Endothelial cell of hepatic sinusoid (primary cell): ENCODE data around the gene TFPI.
"Not testable (repeated sequence)": the region's sequence is repeated elsewhere in the genome, so short reads cannot be mapped to it uniquely, and the experiment has no call there.

Experiments
- in situ Hi-C: cut with HindIII; loops from 2 replicates; pipeline ENCODE4 v1.10.0; 2017; ENCODE audit warnings: low sequenced_read_pairs

The TFPI gene

DNA sequence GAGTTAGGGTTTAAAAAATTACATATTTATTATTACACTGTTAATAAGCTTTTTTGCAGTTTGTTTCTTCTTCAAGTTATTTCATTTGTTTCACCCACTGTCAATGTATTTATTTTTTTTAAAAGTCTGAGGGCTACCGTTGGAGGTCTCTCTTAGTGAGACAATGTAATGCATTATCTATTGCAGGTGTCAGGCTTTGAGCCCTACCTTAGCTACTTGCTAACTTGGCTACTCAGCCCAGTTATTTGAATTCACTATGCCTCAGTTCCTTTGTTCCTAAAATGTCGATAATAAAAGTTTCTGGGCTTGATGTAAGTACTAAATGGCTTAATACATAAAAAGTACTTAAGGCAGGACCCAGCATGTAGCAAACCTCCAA is 458 bp upstream of the TFPI start:
- in situ Hi-C loops = no loop called here

DNA sequence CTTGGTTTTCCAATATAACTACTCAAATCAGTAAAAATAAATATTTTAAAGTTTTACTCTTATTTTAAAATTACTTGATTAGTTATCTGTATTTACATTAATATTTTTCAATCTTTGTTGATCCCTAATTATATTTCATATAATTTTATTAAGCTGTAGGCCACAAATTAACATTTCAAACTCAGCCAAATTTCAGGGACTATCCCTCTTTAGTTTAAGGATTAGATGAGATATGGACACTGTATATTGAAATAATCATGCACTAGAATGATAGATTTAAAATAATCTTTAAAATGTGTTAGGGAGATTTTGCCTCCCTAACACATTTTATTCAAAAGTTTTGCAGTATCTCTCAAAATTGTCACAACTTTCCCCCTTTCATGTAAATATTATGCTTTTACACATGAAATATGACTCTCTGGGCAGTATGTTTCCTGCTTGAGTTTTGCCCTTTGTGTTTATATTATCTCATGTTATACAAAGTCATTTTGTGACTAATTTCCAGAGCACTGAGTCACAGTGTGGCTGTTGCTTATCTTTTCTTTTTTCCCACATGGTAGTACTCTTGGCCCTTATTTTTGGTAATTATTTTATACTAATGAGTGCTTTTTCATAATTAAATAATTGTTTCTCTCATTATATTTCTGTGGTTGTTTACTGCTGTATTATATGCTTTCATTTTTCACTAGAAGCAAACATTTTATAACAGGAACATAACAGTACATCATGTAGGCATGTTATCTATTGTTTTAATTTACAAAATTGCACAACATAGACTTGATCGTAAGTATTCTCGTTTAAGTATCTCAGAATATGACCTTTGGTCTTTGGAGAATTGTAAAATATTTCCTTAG is 1.2 kb downstream of the TFPI start:
- in situ Hi-C loops = no loop called here

DNA sequence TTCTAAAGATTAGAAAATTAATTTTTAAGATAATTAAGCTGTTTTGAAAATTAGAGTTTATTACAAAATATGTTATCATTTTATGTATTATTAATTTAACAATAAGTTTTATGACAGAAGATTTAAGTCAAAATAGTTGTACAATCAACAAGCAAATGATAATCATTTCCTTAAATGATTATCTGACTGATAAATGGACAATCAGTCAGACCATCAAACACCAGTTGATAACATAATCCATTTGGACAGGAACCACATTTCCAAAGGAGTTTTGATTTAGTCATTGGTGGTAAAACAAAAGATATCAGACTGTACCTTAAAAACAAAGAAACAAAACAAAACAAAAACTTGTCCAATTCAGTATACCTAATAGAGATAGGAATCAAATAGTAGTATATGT is 1.9 kb downstream of the TFPI start:
- in situ Hi-C loops = no loop called here

DNA sequence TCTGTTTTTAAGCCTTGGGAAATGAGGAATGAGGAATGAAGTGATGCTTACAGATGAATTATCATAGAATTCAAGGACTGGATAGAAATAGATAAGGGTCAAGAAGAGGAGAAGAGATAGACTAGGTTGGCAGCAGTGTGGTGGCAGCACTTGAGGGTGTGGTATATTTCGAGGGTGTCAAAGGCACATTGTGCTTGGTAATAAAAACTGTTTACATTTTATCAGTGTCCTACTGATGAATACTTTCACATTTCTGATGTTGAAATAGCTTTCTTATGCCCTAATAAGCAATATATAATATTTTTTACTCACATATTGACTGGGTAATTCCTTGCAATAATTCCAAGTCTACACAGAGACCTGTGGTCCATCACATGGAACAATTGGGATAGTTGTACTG is 3.4 kb downstream of the TFPI start:
- in situ Hi-C loops = no loop called here

DNA sequence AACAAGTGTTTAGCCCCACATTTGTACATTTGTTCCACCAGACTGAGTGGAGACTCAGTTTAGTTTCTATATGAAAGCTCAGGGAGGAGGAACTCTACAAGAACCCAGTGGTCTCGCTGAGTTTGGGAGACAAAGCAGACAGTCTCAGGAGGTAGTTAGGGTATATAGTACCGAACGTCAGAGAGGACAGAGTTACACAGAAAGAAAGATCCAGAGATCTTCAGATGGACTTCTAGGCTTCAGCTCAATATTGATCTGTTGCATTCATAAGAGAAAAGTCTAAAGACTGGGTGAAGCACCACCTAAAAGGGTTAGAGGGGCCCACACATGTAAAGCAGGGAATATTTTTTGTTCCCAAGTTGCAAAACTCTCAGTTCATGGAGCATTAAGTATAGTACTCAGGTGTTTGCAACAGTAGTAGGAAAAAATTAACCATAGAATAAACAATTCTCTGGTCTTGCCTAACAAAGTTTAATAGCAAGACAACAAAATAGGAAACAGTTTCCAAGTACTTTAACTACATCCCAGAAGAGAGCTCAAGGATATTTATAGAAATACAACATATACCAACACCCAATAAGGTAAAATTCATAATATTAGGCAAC is 4.2 kb downstream of the TFPI start:
- in situ Hi-C loops = no loop called here

DNA sequence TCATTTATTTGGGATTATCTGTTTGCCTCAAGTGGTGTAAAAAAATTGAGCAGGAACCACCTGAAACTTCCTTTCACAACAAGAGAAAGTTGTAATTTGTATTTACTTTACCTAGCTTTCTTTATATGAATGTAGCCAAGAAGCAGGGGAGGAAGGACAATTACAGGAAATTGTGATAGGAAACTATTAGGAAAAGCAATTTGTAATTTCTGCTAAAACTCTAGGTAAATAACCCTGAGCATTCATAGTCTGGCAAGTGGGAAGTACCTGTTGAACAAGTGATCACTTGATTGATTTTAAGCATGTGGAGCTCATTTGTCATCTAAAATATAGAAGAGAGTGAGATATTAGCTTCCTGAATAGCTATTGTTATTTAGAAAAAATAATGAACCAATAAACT is 5.0 kb downstream of the TFPI start:
- in situ Hi-C loops = no loop called here

DNA sequence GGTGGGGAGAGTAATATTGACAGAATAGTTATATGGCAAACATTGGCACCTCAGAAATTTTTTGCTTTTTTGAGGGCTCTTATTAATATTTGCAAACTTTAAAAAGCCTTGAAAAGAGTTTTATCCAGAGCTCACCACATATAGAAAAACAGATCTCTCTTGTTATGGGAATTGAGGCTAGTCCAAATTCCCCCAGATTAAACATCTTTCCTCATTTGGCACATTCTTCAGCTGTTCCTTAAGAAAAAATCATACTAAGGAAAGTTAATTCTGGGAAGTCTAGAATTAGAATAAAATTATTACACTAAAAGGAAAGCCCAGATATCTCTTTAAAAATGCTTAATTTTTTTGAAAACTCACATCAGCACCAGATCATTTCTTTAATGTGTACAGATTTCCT is 5.6 kb downstream of the TFPI start:
- in situ Hi-C loops = no loop called here

DNA sequence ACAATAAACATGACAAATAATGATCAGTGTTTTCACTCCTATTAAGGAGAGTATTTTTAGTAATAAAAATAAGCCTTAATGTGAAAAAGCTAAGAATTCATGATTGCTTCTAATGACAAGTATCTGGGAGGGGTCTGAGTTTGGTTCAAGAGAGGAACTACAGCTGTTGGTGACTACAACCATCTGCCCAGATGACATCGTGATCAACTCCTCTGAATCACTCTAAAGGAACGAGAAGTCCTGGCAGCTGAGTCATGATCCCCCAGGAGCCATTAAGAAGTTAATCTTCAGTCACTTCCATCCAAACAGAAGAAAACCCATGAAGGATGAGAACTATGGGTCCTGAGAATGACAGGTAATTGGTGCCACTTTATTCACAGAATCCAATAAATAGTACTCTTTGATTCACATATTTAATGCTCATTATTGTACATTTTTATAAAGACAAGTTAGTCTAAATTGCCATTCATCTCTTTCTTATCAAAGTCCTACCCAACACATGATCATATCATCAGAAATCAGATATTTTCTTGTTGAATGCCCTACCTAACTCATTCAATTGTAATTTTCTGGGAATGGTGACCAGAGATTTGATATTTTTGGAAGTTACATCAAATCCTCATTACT is 6.8 kb downstream of the TFPI start:
- in situ Hi-C loops = no loop called here

DNA sequence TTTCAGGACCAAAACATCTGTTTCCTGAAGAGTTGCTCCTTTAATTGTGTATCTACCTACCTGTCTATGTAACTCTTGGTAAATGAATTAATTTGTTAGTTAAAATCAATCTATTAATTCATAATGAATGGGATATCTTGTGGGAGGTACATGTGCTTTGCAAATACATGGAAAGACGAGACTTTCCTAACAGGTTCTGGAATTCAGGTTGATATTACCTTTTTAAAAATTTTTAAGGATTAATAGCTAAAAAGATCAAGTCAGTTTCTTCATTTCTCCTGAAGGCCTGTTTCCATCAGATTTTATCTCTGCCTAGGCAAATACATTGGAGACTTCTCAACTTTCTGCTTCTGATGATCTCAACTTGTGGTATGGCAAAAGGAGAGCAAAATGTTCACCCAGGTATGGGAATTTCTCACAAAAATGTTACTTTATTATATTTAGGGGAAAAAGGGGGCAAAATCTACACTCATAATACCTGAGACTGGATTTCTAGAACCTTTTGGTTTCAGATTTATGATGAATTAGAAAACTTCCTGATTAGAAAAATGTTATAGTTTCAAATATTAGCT is 7.4 kb downstream of the TFPI start:
- in situ Hi-C loops = no loop called here

DNA sequence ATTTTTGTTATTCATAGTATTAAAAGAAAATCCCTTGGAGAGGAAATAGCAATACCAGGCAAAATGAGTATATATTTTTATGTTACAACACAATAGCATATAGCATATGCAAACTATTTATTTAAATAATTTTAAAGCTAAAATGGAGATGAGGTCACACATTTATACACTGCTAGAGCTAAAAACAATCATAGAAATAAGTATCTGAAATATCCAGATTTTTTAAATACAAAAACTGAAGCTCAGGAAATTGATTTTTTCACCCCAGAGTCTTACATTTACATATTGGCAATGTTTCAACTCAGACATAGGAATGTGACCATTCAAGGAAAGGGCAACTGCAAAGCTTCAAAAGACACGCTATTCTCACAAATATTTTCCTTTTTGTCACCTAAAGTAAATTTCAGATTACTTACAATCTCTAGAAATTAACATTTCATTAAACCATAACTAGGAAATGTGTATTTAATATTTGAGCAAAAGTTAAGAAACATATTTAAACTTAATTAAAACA is 8.9 kb downstream of the TFPI start:
- in situ Hi-C loops = no loop called here

DNA sequence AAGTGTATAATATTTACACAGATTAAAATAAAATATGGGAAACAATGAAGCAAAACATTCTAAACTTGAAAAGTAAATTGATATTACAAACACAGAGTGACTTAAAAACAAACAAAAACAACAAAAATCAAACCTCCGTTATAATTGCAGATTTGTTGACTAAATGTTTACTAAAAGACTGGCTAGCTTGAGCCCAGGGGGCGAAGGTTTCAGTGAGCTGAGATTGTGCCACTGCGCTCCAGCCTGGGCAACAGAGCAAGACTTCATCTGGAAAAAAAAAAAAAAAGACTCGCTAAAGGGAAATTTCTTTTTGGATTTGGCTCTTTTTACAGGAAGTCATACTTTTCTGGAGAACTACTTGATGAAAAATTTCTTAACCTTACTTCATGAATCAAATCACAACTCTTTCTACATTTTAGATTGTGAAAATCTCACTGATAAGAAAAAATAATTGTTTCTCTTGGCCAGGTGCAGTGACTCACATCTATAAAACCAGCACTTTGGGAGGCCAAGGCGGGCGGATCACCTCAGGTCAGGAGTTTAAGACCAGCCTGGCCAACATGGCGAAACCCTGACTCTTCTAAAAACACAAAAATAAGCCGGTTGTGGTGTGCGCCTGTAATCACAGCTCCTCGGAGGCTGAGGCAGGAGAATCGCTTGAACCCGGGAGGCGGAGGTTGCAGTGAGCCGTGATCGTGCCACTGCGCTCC is 9.7 kb downstream of the TFPI start:
- in situ Hi-C loops = no loop called here

DNA sequence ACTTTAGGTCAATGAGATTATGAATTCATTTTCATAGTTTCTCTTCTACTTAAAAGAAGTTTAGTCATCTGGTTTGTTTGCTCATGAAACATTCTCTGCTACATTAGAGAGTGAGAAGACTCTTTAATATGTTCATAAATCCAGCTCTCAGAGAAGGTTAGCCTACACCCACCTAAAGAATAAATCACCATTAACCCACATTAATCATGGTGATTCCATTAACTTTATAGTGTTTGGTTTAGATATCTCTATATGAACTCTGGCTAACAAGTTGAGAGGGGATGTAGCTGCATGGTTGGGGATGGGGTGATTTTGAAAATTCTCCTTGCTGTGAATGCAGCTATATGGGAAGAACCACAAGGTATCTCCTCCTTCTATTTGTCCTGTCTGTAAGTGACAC is 10.7 kb downstream of the TFPI start:
- in situ Hi-C loops = no loop called here

DNA sequence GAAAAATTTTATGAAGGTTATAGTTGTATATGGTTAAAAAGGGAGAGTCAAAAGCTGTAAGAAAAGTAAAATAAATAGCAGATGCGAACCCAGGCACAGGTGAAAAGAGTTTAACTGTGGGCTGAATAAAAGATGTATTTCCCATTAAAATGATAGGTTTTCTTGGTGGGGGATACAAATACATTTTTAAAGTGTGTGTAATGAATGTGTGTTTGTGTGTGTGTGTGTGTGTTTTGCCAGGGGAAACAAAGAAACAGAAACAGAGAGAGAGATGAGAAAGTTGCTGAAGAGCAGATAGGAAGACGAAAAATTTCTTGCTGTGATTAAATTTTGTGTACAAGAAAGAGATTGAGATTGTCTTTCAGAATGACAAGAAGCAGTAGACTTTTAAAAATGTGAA is 12.1 kb downstream of the TFPI start:
- in situ Hi-C loops = no loop called here

DNA sequence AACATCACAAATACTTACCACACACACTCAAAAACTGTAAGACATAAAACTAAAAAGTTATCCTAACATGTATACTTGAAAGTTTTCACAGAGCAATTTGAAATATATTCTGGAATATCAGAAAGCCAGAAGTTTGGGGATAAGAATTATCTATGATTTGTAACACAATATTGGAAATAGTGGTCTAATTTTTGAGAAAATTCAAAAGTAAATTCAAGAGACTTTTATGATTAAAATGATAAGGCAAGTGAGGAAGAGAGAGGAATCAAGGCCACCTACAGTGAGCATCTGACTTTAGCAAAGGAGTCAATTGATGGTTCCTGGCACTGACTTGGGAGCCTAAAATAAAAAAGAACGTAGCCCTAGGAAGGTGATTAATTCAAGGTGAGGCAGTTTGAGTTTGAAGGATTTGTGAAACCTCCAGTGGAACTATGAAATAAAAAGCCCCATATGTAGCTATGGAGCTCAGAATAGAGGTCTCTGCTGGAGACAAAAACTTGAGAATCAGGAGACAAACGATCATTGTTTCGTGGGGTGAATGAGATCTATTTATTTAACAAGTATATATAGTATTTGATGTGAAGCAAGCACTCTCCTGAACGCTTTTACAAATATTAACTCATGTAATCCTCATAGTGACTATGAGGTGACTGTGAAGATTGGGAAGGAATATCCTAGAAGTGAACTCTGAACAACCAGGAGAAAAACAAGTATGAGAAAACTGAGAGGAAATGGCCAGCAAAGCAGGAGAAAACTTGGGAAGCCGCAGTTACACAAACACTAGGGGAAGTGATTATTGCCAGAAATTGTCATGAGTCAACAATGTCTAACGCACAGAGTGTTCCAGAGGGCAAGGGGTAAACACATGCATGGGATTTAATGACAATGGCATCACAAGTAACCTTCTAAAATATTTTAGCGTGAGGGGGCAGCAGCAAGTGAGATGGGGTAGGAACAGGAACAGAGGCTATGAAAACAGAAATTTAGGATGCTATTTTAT is 12.8 kb downstream of the TFPI start:
- in situ Hi-C loops = no loop called here

DNA sequence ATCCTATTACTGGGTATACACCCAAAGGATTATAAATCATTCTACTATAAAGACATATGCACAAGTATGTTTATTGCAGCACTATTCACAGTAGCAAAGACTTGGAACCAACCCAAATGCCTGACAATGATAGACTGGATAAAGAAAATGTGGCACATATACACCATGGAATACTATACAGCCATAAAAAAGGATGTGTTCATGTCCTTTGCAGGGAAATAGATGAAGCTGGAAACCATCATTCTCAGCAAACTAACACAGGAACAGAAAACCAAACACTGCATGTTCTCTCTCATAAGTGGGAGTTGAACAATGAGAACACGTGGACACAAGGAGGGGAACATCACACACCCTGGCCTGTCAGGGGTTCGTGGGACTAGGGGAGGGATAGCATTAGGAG is 16.0 kb downstream of the TFPI start:
- in situ Hi-C loops = not testable (repeated sequence)

DNA sequence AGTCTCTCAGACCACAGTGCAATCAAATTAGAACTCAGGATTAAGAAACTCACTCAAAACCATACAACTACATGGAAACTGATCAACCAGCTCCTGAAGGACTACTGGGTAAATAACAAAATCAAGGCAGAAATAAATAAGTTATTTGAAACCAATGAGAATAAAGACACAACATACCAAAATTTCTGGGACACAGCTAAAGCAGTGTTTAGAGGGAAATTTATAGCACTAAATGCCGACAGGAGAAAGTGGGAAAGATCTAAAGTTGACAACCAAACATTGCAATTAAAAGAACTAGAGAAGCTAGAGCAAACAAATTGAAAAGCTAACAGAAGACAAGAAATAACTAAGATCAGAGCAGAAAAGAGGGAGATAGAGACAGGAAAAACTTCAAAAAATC is 18.9 kb downstream of the TFPI start:
- in situ Hi-C loops = not testable (repeated sequence)

DNA sequence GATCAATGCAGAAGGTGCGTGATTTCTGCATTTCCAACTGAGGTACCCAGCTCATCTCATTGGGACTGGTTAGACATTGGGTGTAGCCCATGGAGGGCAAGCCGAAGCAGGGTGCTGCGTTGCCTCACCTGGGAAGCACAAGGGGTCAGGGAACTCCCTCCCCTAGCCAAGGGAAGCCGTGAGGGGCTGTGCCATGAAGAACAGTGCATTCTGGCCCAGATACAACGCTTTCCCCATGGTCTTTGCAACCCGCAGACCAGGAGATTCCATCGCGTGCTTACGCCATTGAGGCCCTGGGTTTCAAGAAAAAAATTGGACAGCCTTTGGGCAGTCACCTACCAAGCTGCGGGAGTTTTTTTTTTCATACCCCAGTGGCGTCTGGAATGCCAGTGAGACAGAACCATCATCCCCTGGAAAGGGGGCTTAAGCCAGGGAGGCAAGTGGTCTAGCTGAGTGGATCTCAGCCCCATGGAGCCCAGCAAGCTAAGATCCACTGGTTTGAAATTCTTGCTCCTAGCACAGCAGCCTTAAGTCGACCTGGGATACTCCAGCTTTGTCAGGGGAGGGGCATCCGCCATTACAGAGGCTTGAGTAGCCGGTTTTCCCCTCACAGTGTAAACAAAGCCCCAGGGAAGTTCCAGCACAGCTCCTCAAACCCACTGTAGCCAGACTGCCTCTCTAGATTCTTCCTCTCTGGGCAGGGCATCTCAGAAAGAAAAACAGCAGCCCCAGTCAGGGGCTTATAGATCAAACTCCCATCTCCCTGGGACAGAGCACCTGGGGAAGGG is 21.7 kb downstream of the TFPI start:
- in situ Hi-C loops = no loop called here

DNA sequence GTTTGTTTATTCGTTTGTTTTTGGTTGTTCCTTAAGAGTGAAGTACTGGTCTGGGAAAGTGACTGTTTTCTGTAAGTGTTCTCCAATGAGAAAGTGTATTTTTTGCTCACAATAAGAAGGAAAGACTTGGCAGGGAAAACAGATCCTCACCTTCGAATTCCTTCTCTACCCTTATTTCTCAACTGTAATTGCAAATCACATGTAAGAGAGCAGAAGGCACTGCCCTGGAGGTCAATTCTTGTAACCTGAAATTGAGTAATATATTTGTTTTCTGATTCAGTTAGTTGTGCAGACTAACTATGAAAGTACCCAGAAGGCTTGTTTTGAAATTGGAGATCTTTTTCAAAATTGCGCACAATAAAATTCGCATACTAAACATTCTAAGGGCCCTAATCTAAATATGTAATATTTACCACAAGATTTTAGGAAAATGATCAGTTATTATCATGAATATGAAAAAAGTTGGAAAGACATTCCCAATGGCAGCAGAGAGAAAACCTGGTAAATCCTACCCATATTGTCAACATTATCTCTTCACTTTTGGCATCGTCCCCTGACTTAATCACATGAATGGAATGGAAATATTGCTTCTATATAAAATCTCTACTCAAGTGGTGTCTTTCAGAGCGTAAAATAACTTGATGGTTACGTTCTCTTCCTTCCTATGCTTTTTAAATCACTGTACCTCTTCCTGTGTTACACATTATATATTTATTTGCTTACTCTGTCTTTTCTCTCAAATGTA is 24.1 kb downstream of the TFPI start:
- in situ Hi-C loops = no loop called here
